IMR-90 (cell line): ENCODE measurements around the gene POLR1G. TPM values are rescaled to one million over a fixed set of nuclear protein-coding genes. Genes with fewer than 3 reads are reported as not detected.
A peak's percentile ranks its signal among the peaks of the same experiment; 100 is the strongest.

Source experiments
- ATAC-seq: fragments of 200-7000 bp; cut with Tn5 transposase; 2 replicates; pipeline ENCODE4 v1.9.1; 2020; ENCODE audit warnings: low read depth, mild to moderate bottlenecking, moderate library complexity
- BruUV-seq: library from RNA; stranded (reverse); fragments of 400-500 nt; replicated peaks from 2 replicates; lab custom pipeline; 2021; lab: Mats Ljungman, UMichigan
- CTCF ChIA-PET: fragments of 300-600 bp; formaldehyde crosslinking; extraction: SDS; loops from one replicate; lab custom pipeline; 2021; ENCODE audit warnings: antibody characterized with exemption; lab: Yijun Ruan, JAX
- POLR2A ChIA-PET: fragments of 300-600 bp; sonication (Branson Sonifier 250); formaldehyde crosslinking; loops from one replicate; lab custom pipeline; 2022; ENCODE audit warnings: antibody characterized with exemption; ENCODE audit not compliant: unreplicated experiment; lab: Charles Lee
- DNase-seq: peaks from one replicate; pipeline ENCODE4 v3.0.0; 2013
- H2AFZ ChIP-seq: replicated peaks from 2 replicates; pipeline ENCODE3; 2013; ENCODE audit warnings: low read length, mild to moderate bottlenecking; ENCODE audit not compliant: poor library complexity
- H2AK5ac ChIP-seq: 2 replicates; pipeline ENCODE4 v1.6.1; 2013; ENCODE audit warnings: low read depth, low read length, inconsistent platforms
- H2AK9ac ChIP-seq: replicated peaks from 2 replicates; pipeline ENCODE3; 2013; ENCODE audit warnings: mild to moderate bottlenecking, low read depth, low read length, moderate library complexity; ENCODE audit not compliant: poor library complexity
- H2BK120ac ChIP-seq: 2 replicates; pipeline ENCODE4 v1.6.1; 2013; ENCODE audit warnings: low read depth, low read length, inconsistent platforms
- H2BK15ac ChIP-seq: 3 replicates; pipeline ENCODE4 v1.6.1; 2013; ENCODE audit warnings: low read depth, low read length, inconsistent platforms
- H2BK20ac ChIP-seq: 2 replicates; pipeline ENCODE4 v1.6.1; 2013; ENCODE audit warnings: low read depth, mild to moderate bottlenecking, inconsistent platforms, low read length, moderate library complexity
- H2BK5ac ChIP-seq: 2 replicates; pipeline ENCODE4 v1.6.1; 2013; ENCODE audit warnings: mild to moderate bottlenecking, low read depth, low read length, inconsistent platforms; ENCODE audit not compliant: poor library complexity, severe bottlenecking
- H3K14ac ChIP-seq: replicated peaks from 2 replicates; pipeline ENCODE4 v1.6.1; 2013; ENCODE audit warnings: low read depth, low read length, inconsistent platforms
- H3K18ac ChIP-seq: 2 replicates; pipeline ENCODE4 v1.6.1; 2013; ENCODE audit warnings: low read depth, low read length, control low read depth
- H3K23ac ChIP-seq: 2 replicates; pipeline ENCODE4 v1.6.1; 2013; ENCODE audit warnings: low read depth, low read length, inconsistent platforms
- H3K27ac ChIP-seq: 2 replicates; pipeline ENCODE4 v1.5.1; 2013; ENCODE audit warnings: mild to moderate bottlenecking, control low read depth, low read length; ENCODE audit not compliant: insufficient read depth
- H3K27me3 ChIP-seq: 2 replicates; pipeline ENCODE4 v1.6.1; 2013; ENCODE audit warnings: low read length; ENCODE audit not compliant: control insufficient read depth, insufficient read depth
- H3K36me3 ChIP-seq: 2 replicates; pipeline ENCODE4 v1.6.1; 2013; ENCODE audit warnings: low read length, mixed read lengths; ENCODE audit not compliant: control insufficient read depth, insufficient read depth
- H3K4ac ChIP-seq: 2 replicates; pipeline ENCODE4 v1.6.1; 2013; ENCODE audit warnings: low read depth, low read length, inconsistent platforms
- H3K4me1 ChIP-seq: 2 replicates; pipeline ENCODE4 v1.6.1; 2013; ENCODE audit warnings: low read length, mixed read lengths; ENCODE audit not compliant: control insufficient read depth, insufficient read depth
- H3K4me2 ChIP-seq: 2 replicates; pipeline ENCODE4 v1.6.1; 2013; ENCODE audit warnings: low read depth, mild to moderate bottlenecking, control low read depth, low read length, moderate library complexity
- H3K4me3 ChIP-seq: 2 replicates; pipeline ENCODE4 v1.5.1; 2013; ENCODE audit warnings: low read depth, mild to moderate bottlenecking, control low read depth, low read length, moderate library complexity; ENCODE audit not compliant: insufficient read depth
- H3K56ac ChIP-seq: 2 replicates; pipeline ENCODE4 v1.6.1; 2013; ENCODE audit warnings: low read length, inconsistent platforms; ENCODE audit not compliant: insufficient read depth; ENCODE audit errors: extremely low read depth
- H3K79me1 ChIP-seq, 2 experiments: 2 replicates each; pipeline ENCODE4 v1.6.1; 2013; ENCODE audit warnings: low read length in 2 of 2, inconsistent platforms in 1 of 2, low read depth in 1 of 2
- H3K9ac ChIP-seq: 2 replicates; pipeline ENCODE4 v1.6.1; 2013; ENCODE audit warnings: low read depth, low read length, control low read depth
- H3K9me1 ChIP-seq: 2 replicates; pipeline ENCODE4 v1.6.1; 2013; ENCODE audit warnings: low read length, inconsistent platforms; ENCODE audit not compliant: insufficient read depth
- H3K9me3 ChIP-seq: 2 replicates; pipeline ENCODE4 v1.6.1; 2013; ENCODE audit warnings: low read length; ENCODE audit not compliant: control insufficient read depth, insufficient read depth
- H4K20me1 ChIP-seq: 2 replicates; pipeline ENCODE4 v1.6.1; 2013; ENCODE audit warnings: low read length, inconsistent platforms; ENCODE audit not compliant: insufficient read depth
- H4K5ac ChIP-seq: 2 replicates; pipeline ENCODE4 v1.6.1; 2013; ENCODE audit warnings: mild to moderate bottlenecking, low read depth, low read length, control low read depth
- H4K8ac ChIP-seq, 2 experiments: 2 replicates each; pipeline ENCODE4 v1.6.1; 2013; ENCODE audit warnings: low read depth in 2 of 2, low read length in 2 of 2, control low read depth in 1 of 2, inconsistent platforms in 1 of 2
- H4K91ac ChIP-seq: 2 replicates; pipeline ENCODE4 v1.6.1; 2013; ENCODE audit warnings: low read depth, low read length, inconsistent platforms; ENCODE audit not compliant: insufficient read depth
- BHLHE40 ChIP-seq: fragments of 150-350 bp; IDR thresholded peaks from 2 replicates; pipeline ENCODE4 v1.6.1; 2016; ENCODE audit warnings: mild to moderate bottlenecking, low read depth, low read length
- CEBPB ChIP-seq: IDR thresholded peaks from 2 replicates; pipeline ENCODE4 v1.6.1; 2012; ENCODE audit warnings: low read depth, low read length, improper control_type of control experiment
- CHD1 ChIP-seq: IDR thresholded peaks from 2 replicates; pipeline ENCODE4 v1.6.1; 2012; ENCODE audit warnings: low read depth, low read length, improper control_type of control experiment
- ELK1 ChIP-seq: fragments of 150-350 bp; IDR thresholded peaks from 2 replicates; pipeline ENCODE4 v1.6.1; 2016; ENCODE audit warnings: low read depth, mild to moderate bottlenecking, low read length, moderate library complexity, borderline replicate concordance
- FOS ChIP-seq: fragments of 150-350 bp; IDR thresholded peaks from 2 replicates; pipeline ENCODE4 v1.6.1; 2016; ENCODE audit warnings: low read depth, low read length
- MAFK ChIP-seq: IDR thresholded peaks from 2 replicates; pipeline ENCODE4 v1.6.1; 2012; ENCODE audit warnings: low read depth, low read length, improper control_type of control experiment
- MAZ ChIP-seq: IDR thresholded peaks from 2 replicates; pipeline ENCODE4 v1.6.1; 2012; ENCODE audit warnings: low read depth, mild to moderate bottlenecking, low read length, improper control_type of control experiment, moderate library complexity, borderline replicate concordance
- MXI1 ChIP-seq: IDR thresholded peaks from 2 replicates; pipeline ENCODE4 v1.6.1; 2012; ENCODE audit warnings: low read depth, mild to moderate bottlenecking, low read length, moderate library complexity, borderline replicate concordance
- NFE2L2 ChIP-seq: fragments of 150-350 bp; IDR thresholded peaks from 2 replicates; pipeline ENCODE4 v1.6.1; 2016; ENCODE audit warnings: low read depth, mild to moderate bottlenecking, low read length
- POLR2A ChIP-seq: IDR thresholded peaks from 2 replicates; pipeline ENCODE4 v1.6.1; 2012; ENCODE audit warnings: mild to moderate bottlenecking, low read depth, low read length
- RAD21 ChIP-seq: IDR thresholded peaks from 2 replicates; pipeline ENCODE4 v1.6.1; 2012; ENCODE audit warnings: low read length, improper control_type of control experiment
- RCOR1 ChIP-seq: IDR thresholded peaks from 2 replicates; pipeline ENCODE4 v1.6.1; 2012; ENCODE audit warnings: mild to moderate bottlenecking, low read length, improper control_type of control experiment; ENCODE audit not compliant: insufficient replicate concordance
- SMC3 ChIP-seq: fragments of 150-350 bp; IDR thresholded peaks from 2 replicates; pipeline ENCODE4 v1.6.1; 2016; ENCODE audit warnings: low read depth, mild to moderate bottlenecking, antibody characterized with exemption, low read length, moderate library complexity
- USF2 ChIP-seq: fragments of 150-350 bp; IDR thresholded peaks from 2 replicates; pipeline ENCODE4 v1.6.1; 2017; ENCODE audit warnings: mild to moderate bottlenecking, antibody characterized with exemption, low read length, low read depth
- WGBS, 2 experiments: methylation state at CpG; one replicate each; pipeline versions ENCODE4 v1.1.5 to v1.1.7; 2013; ENCODE audit warnings: missing lambda C conversion rate in 2 of 2; ENCODE audit not compliant: insufficient read length in 1 of 2; ENCODE audit errors: extremely low coverage in 2 of 2; 5-methylcytosine and 5-hydroxymethylcytosine counted together
- dilution Hi-C: fragments of 300-500 bp; cut with HindIII; formaldehyde crosslinking; loops from one replicate; pipeline ENCODE4 v1.14.3; 2018; ENCODE audit warnings: low sequenced_read_pairs; ENCODE audit not compliant: unreplicated experiment
- in situ Hi-C: fragments of 300-500 bp; cut with MboI; formaldehyde crosslinking; loops from 3 replicates; pipeline ENCODE4 v1.14.3; 2019; ENCODE audit warnings: low sequenced_read_pairs, inconsistent platforms, mixed read lengths
- intact Hi-C: fragments of 100-400 bp; cut with micrococcal nuclease; formaldehyde crosslinking; loops from 2 replicates; pipeline ENCODE4 v1.10.0; 2022
- polyA plus RNA-seq, 3 experiments: library from polyadenylated mRNA; depleted of rRNA; stranded (reverse); fragments of >200 nt; gene quantifications; 2 replicates each; pipeline ENCODE4 v1.2.3, GENCODE V29; 2012; ENCODE audit warnings: low replicate concordance in 1 of 3
- total RNA-seq: library from RNA; depleted of rRNA; stranded (reverse); fragments of >200 nt; gene quantifications from 2 replicates; pipeline ENCODE4 v1.2.3, GENCODE V29; 2012

The POLR1G gene
- total and polyA plus RNA-seq, 2 of the 4 experiments (the other 2 are of a cell fraction), result 8.0 to 12.5 TPM

- CTCF ChIA-PET, result interaction anchor here (0.8 to 1.9 kb wide), 2 partner anchors 11 to 50 kb away, joined by 10 to 14 read pairs; no protein-coding TSS in a partner anchor
- peak overlapping the region; percentile 96 for H2AFZ ChIP-seq
- no peaks in the 10 kb centered on the region for H3K9me1 ChIP-seq
- H3K56ac ChIP-seq, result peak overlapping the region; percentile 86
- peak overlapping the region; percentile 91 for H3K27ac ChIP-seq
- peak overlapping the region; percentile 95 for H3K23ac ChIP-seq
- peak overlapping the region; percentile 89 for H3K4me2 ChIP-seq
- H2BK120ac ChIP-seq, result peak overlapping the region; percentile 99
- H4K20me1 ChIP-seq, result no peaks in the 10 kb centered on the region
- DNase-seq (peak; percentile 59), ATAC-seq (peak; percentile 24)
- BruUV-seq, result no TSS peak
- no peaks in the 10 kb centered on the region for H3K36me3 ChIP-seq
- H4K5ac ChIP-seq, result peak overlapping the region; percentile 86
- H4K91ac ChIP-seq, result peak overlapping the region; percentile 93
- no peaks in the 10 kb centered on the region for H3K27me3 ChIP-seq
- H4K8ac ChIP-seq, result peak overlapping the region; percentile 70 to 99
- H3K9me3 ChIP-seq, result no peaks in the 10 kb centered on the region
- H3K79me1 ChIP-seq, result peaks cover 0 to 13% of the 10 kb centered on the region in 2 experiments; a peak in 2 of 4 replicates
- dilution Hi-C loops (no loop called here), in situ Hi-C loops (no loop called here), intact Hi-C loops (loop anchor here (5.0 kb wide), 1 partner anchor 214 kb away; no protein-coding TSS in a partner anchor)
- peaks cover 6% of the 10 kb centered on the region for H3K4me1 ChIP-seq
- H2AK9ac ChIP-seq, result peak overlapping the region; percentile 98
- peak overlapping the region; percentile 98 for H3K4ac ChIP-seq
- peak overlapping the region; percentile 94 for H2BK5ac ChIP-seq
- peak overlapping the region; percentile 96 for H3K14ac ChIP-seq
- H2AK5ac ChIP-seq, result peak overlapping the region; percentile 78
- peak overlapping the region; percentile 90 for H3K9ac ChIP-seq
- H2BK15ac ChIP-seq, result peak overlapping the region; percentile 79; the same call in 1 of the 3 replicates
- POLR2A ChIA-PET, result no interaction called here
- peak overlapping the region; percentile 74 for H3K4me3 ChIP-seq
- H3K18ac ChIP-seq, result peak overlapping the region; percentile 79
- H2BK20ac ChIP-seq, result peak overlapping the region; percentile 92
- 0% methylated on average over 11 of the region's 73 CpGs; no CpG with 5 or more reads in 1 of the 2 experiments for WGBS, 2 experiments
- TF ChIP-seq NFE2L2, result no peak
- TF ChIP-seq POLR2A, result peak; percentile 87
- TF ChIP-seq MAZ, result peak; percentile 86
- no peak for TF ChIP-seq BHLHE40
- TF ChIP-seq MXI1, result no peak
- TF ChIP-seq RCOR1, result peak; percentile 65
- peak; percentile 27 for TF ChIP-seq SMC3
- no peak; the same call in 1 of the 2 replicates for TF ChIP-seq CHD1
- peak; percentile 91 for TF ChIP-seq FOS
- TF ChIP-seq USF2, result no peak
- TF ChIP-seq ELK1, result no peak
- TF ChIP-seq CEBPB, result no peak
- TF ChIP-seq MAFK, result no peak
- peak; percentile 33 for TF ChIP-seq RAD21
These were observed 22.2 kb downstream of the POLR1G start for GRCh38 chr19:45428384-45429231.
